UCSD-AML1 (cell line): ENCODE data around the gene AKR1E2.
"Not testable (repeated sequence)": the region's sequence is repeated elsewhere in the genome, so short reads cannot be mapped to it uniquely, and the experiment has no call there.

ENCODE experiments used
- DNase-seq: peaks from one replicate; lab custom pipeline; 2025; ENCODE audit not compliant: unreplicated experiment; lab: John Stamatoyannopoulos, UW

AKR1E2 gene

GRCh38 chr10:4813023-4813422 is 13.0 kb upstream of the AKR1E2 start:
- DNase-seq: no peak

DNA sequence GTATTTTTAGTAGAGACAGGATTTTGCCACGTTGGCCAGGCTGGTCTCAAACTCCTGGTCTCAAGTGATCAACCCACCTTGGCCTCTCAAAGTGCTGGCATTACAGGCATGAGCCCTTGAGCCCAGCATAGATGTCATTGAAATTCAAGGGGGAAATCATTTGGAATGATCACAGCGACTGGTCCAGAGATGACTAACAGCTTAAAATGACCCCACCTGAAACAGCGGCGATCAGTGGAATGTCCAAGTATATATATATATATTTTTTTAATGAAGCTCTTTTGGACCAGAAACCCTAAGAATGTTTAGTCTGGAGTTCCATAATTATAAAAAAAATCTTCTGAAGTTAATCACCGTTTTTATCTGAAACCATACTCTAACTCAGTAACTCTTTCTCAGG is 12.5 kb upstream of the AKR1E2 start:
- no peak for DNase-seq

GRCh38 chr10:4815646-4816180 is 10.3 kb upstream of the AKR1E2 start:
- not testable (repeated sequence) for DNase-seq

DNA sequence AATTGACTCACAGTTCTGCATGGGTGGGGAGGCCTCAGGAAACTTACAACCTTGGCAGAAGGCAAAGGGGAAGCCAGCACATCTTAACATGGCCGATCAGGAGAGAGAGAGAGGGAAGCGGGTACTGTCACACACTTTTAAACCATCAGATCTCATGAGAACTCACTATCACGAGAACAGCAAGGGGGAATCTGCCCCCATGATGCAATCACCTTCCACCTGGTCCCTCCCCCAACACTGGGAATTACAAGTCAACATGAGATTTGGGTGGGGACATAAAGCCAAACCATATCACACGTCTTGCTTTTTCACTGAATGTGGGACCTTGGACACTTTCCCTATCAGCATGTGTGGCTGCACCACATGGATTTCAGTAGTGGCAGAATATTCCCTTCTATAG is 9.0 kb upstream of the AKR1E2 start:
- DNase-seq: no peak

DNA sequence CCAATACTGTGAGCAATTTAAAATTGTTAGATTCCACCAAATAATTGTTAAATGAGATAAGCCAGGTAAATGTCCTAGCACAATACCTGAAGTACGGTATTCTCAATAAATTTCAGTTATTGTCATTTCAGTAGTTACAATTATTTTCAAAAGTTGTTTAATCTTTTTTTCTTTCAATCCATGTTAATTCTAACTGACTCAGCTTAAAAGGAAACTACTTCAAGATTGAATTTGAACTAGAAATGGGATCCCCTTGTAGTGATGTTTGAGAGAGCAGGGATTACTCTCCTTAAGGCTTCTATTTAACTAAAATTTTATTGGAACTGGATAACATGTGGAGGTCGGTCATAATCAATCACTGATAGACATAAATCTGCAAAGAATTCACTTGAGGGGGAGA is 6.9 kb upstream of the AKR1E2 start:
- DNase-seq: no peak

DNA sequence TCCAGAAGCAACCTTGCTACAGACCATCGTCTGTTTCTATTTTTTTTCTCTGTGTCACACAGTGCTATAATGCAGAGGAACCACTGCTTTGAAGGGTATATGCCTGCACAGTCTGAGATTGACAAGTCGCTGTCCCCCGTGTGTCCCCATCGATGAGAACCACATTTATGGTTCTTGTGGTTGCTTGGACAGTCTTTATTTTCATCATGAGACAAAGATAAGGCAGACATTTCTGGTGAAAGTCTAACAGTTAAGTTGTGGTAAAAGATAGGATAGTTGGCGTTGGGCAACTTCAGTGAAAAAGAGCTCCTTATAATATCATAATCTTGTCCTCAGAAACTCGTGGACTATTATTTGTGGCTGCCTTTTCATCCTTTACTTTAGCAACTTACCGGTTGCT is 6.3 kb upstream of the AKR1E2 start:
- DNase-seq: no peak

- no peak for DNase-seq
Observed at GRCh38 chr10:4820804-4821401, 5.1 kb upstream of the AKR1E2 start.

DNA sequence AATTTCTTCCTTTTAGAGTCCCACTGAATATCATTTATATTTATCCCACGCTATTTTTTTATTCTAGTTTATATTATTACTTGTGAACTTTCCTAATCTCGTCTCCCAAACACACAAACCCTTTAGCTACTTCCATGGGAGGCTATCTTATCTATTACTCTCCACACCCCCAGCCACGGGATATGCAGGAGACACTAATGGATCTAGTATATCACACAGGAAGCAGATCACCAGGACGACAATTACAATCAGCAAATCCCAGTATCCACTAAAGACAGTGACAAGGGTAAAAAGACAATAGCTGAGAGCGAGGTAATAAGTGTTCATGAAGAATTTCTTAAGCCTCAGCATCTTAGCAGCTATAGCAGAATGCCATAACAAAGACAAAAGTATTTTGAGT is 3.8 kb upstream of the AKR1E2 start:
- no peak for DNase-seq

- no peak for DNase-seq
Observed at GRCh38 chr10:4824791-4825310, 1.2 kb upstream of the AKR1E2 start.

DNA sequence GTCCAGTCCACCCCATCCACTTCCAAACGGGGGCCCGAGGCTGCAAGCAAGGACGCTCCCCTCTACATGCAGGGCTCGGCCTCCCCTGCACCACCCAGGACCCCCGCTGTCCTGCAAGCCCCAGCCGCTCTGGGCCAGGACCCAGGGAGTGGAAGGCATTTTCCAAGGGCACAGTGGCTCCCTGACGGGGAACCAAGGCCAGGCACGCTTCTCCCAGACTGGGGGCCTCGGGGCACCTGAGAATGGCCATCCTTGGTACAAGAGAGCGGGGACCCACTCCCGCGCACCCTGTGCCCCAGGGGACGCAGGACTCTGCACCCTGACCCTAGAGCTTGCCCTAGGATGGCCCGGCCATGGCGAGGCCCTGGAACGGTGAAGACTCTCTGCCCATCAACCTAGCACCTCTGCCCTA is 545 bp upstream of the AKR1E2 start:
- DNase-seq: no peak

DNA sequence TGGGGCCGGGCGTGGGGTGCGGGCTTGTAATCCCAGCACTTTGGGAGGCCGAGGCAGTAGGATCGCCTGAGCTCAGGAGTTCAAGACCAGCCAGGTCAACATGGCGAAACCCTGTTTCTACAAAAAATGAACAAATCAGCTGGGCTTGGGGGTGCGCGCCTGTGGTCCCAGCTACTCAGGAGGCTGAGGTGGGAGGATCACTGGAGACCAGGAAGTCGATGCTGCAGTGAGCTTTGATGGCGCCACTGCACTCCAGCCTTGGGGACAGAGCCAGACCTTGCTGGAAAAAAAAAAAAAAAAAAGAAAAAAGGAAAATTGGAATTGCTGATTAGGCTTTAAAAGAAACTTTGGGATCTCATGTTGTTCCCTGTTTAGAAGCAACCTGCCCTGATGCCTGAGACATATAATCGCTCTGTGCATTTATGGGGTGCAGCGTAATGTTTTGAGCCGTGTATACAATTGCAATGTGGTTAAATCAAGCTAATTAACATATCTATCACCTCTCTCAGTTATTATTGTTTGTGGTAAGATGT is 851 bp downstream of the AKR1E2 start:
- DNase-seq: no peak

DNA sequence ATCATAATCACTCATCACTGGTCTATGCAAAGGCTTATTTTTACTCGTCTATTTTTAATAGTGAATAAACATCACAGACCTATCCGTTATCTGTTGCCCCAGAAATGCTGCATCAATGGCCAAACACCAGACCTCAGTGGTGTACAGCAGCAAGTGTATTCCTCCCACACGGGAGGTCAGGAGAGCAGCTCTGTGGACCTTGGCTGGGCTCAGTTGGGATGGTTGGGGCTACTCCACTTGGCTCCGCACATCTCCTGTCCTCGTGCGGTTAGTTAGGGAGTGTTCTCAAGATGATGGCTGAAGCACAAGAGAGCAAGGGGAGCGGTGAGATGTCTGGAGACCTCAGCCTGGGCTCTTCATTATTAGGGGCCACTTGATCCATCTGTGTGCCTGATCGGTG is 2.0 kb downstream of the AKR1E2 start:
- DNase-seq: no peak

DNA sequence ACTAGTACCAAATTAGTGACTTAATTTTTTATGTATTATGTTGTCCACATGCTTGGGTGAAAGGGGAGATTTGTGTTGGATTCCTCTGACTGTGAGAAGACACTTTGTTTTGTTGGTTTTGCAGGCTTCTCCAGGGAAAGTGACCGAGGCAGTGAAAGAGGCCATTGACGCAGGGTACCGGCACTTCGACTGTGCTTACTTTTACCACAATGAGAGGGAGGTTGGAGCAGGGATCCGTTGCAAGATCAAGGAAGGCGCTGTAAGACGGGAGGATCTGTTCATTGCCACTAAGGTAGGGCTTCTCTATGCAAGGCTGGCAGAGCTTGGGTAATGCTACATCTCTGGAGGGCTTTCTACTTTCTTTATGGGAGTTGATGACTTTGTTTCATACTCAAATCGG is 4.5 kb downstream of the AKR1E2 start:
- DNase-seq: no peak

- no peak for DNase-seq
Observed at GRCh38 chr10:4831091-4831490, 5.1 kb downstream of the AKR1E2 start.

GRCh38 chr10:4833286-4833685 is 7.3 kb downstream of the AKR1E2 start:
- DNase-seq: no peak

- DNase-seq: no peak
Observed at GRCh38 chr10:4834898-4835405, 8.9 kb downstream of the AKR1E2 start.

GRCh38 chr10:4835494-4835918 is 9.5 kb downstream of the AKR1E2 start:
- DNase-seq: no peak

DNA sequence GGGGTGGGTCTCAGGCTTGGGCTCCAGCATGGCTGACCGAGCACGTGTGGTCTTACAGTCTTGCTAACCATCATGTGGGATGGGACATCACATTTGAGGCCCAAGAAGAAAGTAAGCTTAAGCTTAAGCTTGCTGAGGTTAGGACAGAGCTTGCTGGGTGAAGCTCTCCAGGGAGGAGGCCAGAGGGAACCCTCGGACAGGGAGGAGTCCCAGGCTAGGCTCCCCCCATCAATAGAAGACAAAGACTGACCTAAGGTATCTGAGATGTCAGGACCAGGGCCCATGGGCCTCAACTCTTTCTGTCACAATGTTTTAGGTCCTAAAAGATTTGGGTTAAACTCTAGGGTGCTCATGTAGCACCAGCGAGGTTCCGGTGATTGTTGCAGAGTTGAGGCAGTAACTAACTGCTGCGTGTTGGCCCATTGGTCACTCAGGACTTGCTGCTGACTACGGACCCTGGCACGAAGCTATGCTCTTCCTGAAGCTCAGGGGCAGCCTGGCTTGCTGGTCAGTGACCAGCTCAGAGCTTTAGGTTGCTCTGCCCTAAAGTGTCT is 10.5 kb downstream of the AKR1E2 start:
- no peak for DNase-seq

- no peak for DNase-seq
Observed at GRCh38 chr10:4837551-4837950, 11.5 kb downstream of the AKR1E2 start.

GRCh38 chr10:4838743-4839142 is 12.7 kb downstream of the AKR1E2 start:
- no peak for DNase-seq

DNA sequence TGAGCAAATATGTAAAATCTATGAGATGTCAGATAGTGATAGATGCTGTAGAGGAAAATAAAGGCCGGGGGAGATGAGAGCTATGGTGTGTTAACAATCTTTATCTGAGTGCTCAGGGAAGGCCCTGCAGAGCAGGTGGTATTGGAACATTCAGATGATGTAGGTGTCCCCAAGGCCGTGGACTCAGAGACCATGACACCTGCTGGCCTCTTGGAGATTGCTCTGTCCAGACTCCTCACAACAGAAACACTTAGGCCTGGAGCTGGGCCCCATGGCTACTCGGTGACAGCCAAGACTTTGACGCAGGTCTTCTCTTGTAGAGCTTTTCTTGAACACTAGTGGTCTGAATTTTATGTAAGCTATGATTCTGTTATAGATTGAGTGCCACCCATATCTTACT is 13.3 kb downstream of the AKR1E2 start:
- no peak for DNase-seq

DNA sequence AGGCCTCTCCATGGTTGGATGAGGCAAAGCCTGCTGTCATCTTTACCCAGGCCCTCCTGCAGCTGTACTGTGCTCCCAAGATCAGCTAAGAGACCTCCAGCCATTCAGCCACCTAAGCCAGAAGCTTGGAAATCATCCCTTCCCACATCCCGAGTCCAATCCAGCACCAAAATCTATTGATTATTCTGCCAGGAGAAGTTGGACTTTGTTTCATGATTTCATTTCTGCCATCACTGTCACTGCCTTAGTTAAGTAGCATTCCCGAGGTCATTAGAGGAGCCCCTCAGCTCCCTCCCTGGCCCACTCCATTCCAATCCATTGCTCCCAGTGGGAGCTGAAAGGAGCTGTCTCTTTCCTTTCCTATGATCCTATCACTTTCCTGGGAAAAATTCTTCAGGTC is 14.1 kb downstream of the AKR1E2 start:
- DNase-seq: no peak
